ENCODE results near the gene ZFP36L2. TPM values are rescaled to one million over a fixed set of nuclear protein-coding genes. Genes with fewer than 3 reads are reported as not detected.

The ZFP36L2 gene
- total and polyA plus RNA-seq, 2 experiments from 2014 or later, result 37.9 to 38.4 TPM

- Histone ChIP-seq H3F3A (replicated peaks; ENCODE audit: low read depth) (peaks cover 11% of the 10 kb centered on the region; the same call in 1 of the 2 replicates), H3K4me2 (no peak overlapping the region), H3K4me1 (ENCODE audit: insufficient read depth) (peaks cover 25% of the 10 kb centered on the region), H3K9me2 (ENCODE audit: insufficient read depth) (no peaks in the 10 kb centered on the region), H3K79me2 (replicated peaks; ENCODE audit: insufficient read depth) (peaks cover 9% of the 10 kb centered on the region), H2AFZ (no peak overlapping the region), H3K27ac (ENCODE audit: low read depth) (peak overlapping the region; percentile 55; the same call in 1 of the 2 replicates), H3K4me3 (no peak overlapping the region), H4K20me1 (replicated peaks; ENCODE audit: insufficient read depth) (no peaks in the 10 kb centered on the region), H3K36me3 (ENCODE audit: insufficient read depth) (no peaks in the 10 kb centered on the region), H3K27me3 (ENCODE audit: insufficient read depth) (no peaks in the 10 kb centered on the region)
- peaks cover 10% of the 10 kb centered on the region for H3K27me3 Mint-ChIP-seq (ENCODE audit: insufficient read depth, low read depth, poor library complexity)
- no peak for TF ChIP-seq ETS1 (IDR thresholded peaks at IDR 0.05)
- no peak for TF ChIP-seq POLR2AphosphoS5 (IDR thresholded peaks at IDR 0.05; ENCODE audit: low read depth)
- no peaks in the 10 kb centered on the region for H3K9me3 Mint-ChIP-seq
- H3K36me3 Mint-ChIP-seq (ENCODE audit: low read depth), result peaks cover 10% of the 10 kb centered on the region; the same call in 1 of the 3 replicates
- ATAC-seq (no peak), DNase-seq (ENCODE audit: low spot score) (no peak)
- no peak overlapping the region for H3K4me3 Mint-ChIP-seq
- peaks cover 35% of the 10 kb centered on the region for H3K4me1 Mint-ChIP-seq
- H3K27ac Mint-ChIP-seq, result peak overlapping the region; percentile 24; the same call in 1 of the 2 replicates
These were observed 4.8 kb upstream of the ZFP36L2 start for GRCh38 chr2:43230951-43231827.

GRCh38 chr2:43230351-43230885, 4.0 kb upstream of the ZFP36L2 start:
- H3K27me3 Mint-ChIP-seq (ENCODE audit: insufficient read depth, low read depth, poor library complexity), result peaks cover 14% of the 10 kb centered on the region
- peaks cover 10% of the 10 kb centered on the region; the same call in 1 of the 3 replicates for H3K36me3 Mint-ChIP-seq (ENCODE audit: low read depth)
- no peak overlapping the region for H3K4me3 Mint-ChIP-seq
- peak overlapping the region; percentile 77; the same call in 1 of the 2 replicates for H3K27ac ChIP-seq (ENCODE audit: low read depth)
- peaks cover 35% of the 10 kb centered on the region for H3K4me1 Mint-ChIP-seq
- peaks cover 25% of the 10 kb centered on the region for H3K4me1 ChIP-seq (ENCODE audit: insufficient read depth)
- peak; percentile 1; the same call in 1 of the 3 replicates for ATAC-seq
- H3F3A ChIP-seq (replicated peaks; ENCODE audit: low read depth), result peaks cover 11% of the 10 kb centered on the region; the same call in 1 of the 2 replicates
- no peaks in the 10 kb centered on the region for H4K20me1 ChIP-seq (replicated peaks; ENCODE audit: insufficient read depth)
- 0 out of 2 replicates have a peak overlapping the region, but pooled peaks have one; percentile 46 for H3K4me2 ChIP-seq
- DNase-seq (ENCODE audit: low spot score), result peak; percentile 66
- TF ChIP-seq CTCF (conservative IDR thresholded peaks at IDR 0.05; ENCODE audit: low read depth in 2 of 2) (peak; percentile 27 to 44), EZH2 (IDR thresholded peaks at IDR 0.05; ENCODE audit: low read depth, unreplicated experiment) (no peak), REST (IDR thresholded peaks at IDR 0.05; ENCODE audit: unreplicated experiment) (no peak), STAT1 (IDR thresholded peaks at IDR 0.05; ENCODE audit: unreplicated experiment) (no peak), NANOG (IDR thresholded peaks at IDR 0.05; ENCODE audit: borderline replicate concordance) (no peak), POLR2AphosphoS5 (IDR thresholded peaks at IDR 0.05; ENCODE audit: low read depth) (no peak)
- H3K4me3 ChIP-seq, result no peak overlapping the region
- peaks cover 17% of the 10 kb centered on the region for H3K79me2 ChIP-seq (replicated peaks; ENCODE audit: insufficient read depth)
- H2AFZ ChIP-seq, result no peak overlapping the region
- H3K27ac Mint-ChIP-seq, result peak overlapping the region; percentile 72
- no peaks in the 10 kb centered on the region for H3K36me3 ChIP-seq (ENCODE audit: insufficient read depth)
- no peaks in the 10 kb centered on the region for H3K27me3 ChIP-seq (ENCODE audit: insufficient read depth)
- no peaks in the 10 kb centered on the region for H3K9me3 Mint-ChIP-seq
- H3K9me2 ChIP-seq (ENCODE audit: insufficient read depth), result no peaks in the 10 kb centered on the region

Data from GM23338 (cell line).